GM19240 (cell line): ENCODE measurements around the gene GADD45B.
"Not testable (repeated sequence)": the region's sequence is repeated elsewhere in the genome, so short reads cannot be mapped to it uniquely, and the experiment has no call there.

ENCODE experiments used
- DNase-seq: peaks from one replicate; pipeline ENCODE4 v3.0.0; 2011; ENCODE audit warnings: low spot score; ENCODE audit not compliant: insufficient read length

The GADD45B gene

DNA sequence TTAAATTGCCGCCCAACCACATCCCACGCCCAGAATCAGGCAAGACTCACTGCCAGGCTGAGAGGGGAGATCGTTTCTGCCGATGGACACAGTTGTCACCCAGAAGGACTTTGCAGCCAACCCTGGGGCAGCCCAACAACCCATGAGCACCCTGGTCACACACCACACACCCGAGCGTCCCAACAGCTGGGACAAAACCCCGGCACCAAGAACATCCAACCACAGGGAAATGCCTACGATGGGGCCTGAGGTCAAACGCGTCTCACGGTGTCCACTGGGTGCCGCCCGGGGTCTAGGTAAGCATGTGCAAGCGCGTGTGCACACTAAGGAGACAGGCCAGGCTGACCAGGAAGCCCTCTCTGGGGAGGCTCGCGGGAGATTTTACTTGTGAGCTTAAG lies 32.1 kb upstream of the GADD45B start:
- no peak for DNase-seq

- DNase-seq = no peak
These were observed 31.5 kb upstream of the GADD45B start for GRCh38 chr19:2444251-2445002.

GRCh38 chr19:2446381-2446780 lies 29.5 kb upstream of the GADD45B start:
- DNase-seq = no peak

DNA sequence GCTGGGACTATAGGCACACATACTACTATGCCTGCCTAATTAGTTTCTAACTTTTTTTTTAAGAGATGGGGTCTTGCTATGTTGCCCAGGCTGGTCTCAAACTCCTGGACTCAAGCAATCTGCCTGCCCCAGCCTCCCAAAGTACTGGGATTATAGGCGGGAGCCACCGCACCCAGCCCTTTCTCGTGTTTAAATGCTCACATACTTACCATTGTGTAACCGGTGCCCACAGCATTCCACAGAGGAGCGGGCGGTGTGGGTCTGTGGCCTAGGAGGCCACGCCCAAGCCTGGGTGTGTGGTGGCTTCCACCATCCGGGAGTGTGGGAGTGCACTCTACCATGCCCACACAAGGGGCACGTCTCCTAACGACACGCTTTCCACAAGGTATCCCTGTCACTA lies 26.9 kb upstream of the GADD45B start:
- no peak for DNase-seq

GRCh38 chr19:2451138-2451537 lies 24.8 kb upstream of the GADD45B start:
- DNase-seq = no peak

GRCh38 chr19:2451741-2452140 lies 24.2 kb upstream of the GADD45B start:
- DNase-seq = no peak

DNA sequence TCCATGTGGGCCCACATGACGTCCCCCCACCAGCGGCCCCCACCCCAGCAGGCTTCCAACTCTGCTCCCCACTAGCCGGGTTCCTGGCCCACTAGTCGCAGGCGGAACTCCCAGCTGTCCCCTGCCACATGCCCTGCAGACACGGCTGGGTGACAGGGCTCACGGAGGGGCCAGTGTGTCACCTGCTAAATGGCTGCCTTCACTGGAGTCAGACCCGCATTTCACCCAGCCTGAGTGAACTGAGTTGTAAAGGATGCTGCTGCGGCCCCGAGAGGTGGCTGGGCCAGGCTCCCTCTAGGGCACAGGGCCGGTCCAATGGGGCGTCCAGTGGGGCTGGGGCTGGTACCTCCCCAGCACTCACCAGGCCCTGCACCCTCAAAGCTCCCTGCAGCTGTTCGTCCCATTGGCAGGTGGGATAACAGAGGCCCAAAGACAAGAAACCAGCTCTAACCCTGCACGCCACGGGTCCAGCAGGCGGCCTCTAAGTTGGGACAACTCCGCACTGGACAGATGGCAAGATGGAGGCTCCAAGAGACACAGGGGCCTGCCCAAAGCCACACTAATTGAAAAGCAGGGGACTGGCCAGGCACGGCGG lies 22.4 kb upstream of the GADD45B start:
- no peak for DNase-seq

GRCh38 chr19:2454199-2454961 lies 21.5 kb upstream of the GADD45B start:
- no peak for DNase-seq

GRCh38 chr19:2454962-2455850 lies 20.7 kb upstream of the GADD45B start:
- DNase-seq = no peak

DNA sequence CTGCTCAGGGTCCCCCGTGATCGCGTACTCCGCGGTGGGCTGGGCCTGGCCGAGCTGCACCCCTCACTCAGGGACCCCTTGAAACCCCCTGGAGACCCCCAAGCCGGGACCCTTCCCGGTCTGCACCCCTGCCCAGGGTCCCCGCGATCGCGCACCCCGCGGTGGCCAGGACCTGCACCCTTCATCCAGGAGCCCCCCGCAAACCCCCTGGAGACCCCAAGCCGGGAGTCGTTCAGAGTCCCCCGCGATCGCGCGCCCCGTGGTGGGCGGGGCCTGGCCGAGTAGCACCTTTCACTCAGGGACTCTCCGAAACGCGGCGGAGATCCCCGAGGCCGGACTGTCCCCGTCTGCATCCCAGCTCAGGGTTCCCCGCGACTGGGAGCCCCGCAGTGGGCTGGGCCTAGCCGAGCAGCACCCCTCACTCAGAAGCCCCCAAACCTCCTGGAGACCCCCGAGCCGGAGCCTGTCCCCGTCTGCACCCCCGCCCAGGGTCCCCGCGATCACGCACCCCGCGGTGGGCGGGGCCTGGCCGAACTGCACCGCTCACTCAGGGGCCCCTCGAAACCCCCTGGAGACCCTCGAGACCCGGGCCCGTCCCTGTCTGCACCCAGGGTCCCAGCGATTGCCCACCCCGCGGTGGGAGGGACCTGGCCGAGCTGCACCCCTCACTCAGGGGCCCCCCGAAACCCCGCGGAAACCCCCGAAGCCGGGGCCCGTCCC lies 19.9 kb upstream of the GADD45B start:
- peak; percentile 76 for DNase-seq

- DNase-seq = no peak
These were observed 18.4 kb upstream of the GADD45B start for GRCh38 chr19:2457394-2458037.

GRCh38 chr19:2458054-2458453 lies 17.9 kb upstream of the GADD45B start:
- no peak for DNase-seq

- DNase-seq = not testable (repeated sequence)
These were observed 17.2 kb upstream of the GADD45B start for GRCh38 chr19:2458776-2459175.

GRCh38 chr19:2460245-2460644 lies 15.7 kb upstream of the GADD45B start:
- DNase-seq = no peak

- DNase-seq = peak; percentile 84
These were observed 13.9 kb upstream of the GADD45B start for GRCh38 chr19:2461751-2462634.

DNA sequence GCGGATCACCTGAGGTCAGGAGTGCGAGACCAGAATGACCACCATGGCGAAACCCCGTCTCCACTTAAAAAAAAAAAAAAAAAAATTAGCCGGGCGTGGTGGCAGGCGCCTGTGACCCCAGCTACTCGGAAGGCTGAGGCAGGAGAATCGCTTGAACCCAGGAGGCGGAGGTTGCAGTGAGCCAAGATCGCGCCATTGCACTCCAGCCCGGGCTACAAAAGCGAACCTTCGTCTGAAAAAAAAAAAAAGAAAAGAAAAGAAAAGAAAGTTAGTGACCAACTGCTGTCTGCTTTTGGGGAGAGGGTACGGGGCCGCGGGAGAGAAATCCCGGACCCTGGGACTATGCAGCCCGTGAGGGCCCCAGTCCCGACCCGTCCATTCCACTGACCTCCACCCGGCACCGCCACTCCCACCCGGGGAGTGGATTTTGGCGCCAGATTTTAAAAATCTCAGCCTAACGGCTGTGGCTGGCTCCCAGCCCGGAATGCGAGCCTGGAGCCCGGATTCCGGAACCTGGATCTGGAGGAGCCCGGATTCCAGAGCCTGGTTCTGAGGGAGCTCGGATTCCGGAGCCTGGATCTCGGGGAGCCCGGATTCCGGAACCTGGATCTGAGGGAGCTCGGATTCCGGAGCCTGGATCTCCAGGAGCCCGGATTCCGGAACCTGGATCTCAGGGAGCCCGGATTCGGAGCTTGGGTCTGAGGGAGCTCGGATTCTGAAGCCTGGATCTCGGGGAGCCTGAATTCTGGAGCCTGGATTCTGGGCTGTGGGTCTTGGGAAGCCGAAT lies 13.1 kb upstream of the GADD45B start:
- DNase-seq = no peak

- not testable (repeated sequence) for DNase-seq
These were observed 12.2 kb upstream of the GADD45B start for GRCh38 chr19:2463694-2464093.

GRCh38 chr19:2464389-2464788 lies 11.5 kb upstream of the GADD45B start:
- DNase-seq = no peak
